UCSD-AML1 (cell line): Measurements from ENCODE around the gene OXT.
"Not testable (repeated sequence)": the region's sequence is repeated elsewhere in the genome, so short reads cannot be mapped to it uniquely, and the experiment has no call there.

Experiments
- DNase-seq: peaks from one replicate; lab custom pipeline; 2025; ENCODE audit not compliant: unreplicated experiment; lab: John Stamatoyannopoulos, UW

Gene OXT

DNA sequence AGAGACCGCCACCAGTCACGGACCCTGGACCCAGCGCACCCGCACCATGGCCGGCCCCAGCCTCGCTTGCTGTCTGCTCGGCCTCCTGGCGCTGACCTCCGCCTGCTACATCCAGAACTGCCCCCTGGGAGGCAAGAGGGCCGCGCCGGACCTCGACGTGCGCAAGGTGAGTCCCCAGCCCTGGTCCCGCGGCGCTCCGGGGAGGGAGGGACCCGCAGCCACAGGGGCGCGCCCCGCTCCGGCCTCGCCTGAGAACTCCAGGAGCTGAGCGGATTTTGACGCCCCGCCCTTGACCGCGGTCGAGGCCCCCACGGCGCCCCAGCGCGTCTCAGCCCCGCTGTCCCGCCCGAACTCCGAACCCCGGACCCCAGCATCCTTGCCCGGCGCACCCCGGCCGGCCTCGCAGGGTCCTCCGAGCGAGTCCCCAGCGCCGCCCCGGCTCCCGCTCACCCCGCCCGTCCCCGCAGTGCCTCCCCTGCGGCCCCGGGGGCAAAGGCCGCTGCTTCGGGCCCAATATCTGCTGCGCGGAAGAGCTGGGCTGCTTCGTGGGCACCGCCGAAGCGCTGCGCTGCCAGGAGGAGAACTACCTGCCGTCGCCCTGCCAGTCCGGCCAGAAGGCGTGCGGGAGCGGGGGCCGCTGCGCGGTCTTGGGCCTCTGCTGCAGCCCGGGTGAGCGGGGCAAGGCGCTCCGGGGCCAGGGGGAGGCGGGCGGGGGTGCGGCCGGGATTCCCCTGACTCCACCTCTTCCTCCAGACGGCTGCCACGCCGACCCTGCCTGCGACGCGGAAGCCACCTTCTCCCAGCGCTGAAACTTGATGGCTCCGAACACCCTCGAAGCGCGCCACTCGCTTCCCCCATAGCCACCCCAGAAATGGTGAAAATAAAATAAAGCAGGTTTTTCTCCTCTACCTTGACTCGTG, at the start of gene OXT:
TSS of gene OXT (plus strand) at position 11 of the 920 bp plus-strand sequence. CDS start at position 47, 36 bp downstream.
- DNase-seq = no peak

DNA sequence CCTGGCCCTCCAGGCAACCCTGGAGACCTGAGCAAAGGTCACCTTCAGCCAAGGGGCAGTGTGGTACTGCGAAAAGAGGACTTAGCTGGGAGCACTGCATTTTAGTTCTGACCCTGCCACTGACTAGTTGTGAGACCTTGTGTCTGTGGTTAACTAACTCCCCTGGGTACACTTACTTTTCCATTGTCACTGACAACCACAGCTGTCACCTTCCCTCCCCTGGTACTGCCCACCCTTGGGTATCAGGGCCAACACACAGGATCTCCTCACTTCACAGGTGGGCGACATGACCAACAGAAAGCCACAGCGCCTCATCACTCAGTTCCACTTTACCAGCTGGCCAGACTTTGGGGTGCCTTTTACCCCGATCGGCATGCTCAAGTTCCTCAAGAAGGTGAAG, 49.6 kb upstream of the OXT start:
- no peak for DNase-seq

- DNase-seq = not testable (repeated sequence)
Measured at GRCh38 chr20:3022559-3023490, 48.6 kb upstream of the OXT start.

GRCh38 chr20:3027987-3028386, 43.4 kb upstream of the OXT start:
- DNase-seq = no peak

GRCh38 chr20:3031524-3032147, 39.8 kb upstream of the OXT start:
- no peak for DNase-seq

DNA sequence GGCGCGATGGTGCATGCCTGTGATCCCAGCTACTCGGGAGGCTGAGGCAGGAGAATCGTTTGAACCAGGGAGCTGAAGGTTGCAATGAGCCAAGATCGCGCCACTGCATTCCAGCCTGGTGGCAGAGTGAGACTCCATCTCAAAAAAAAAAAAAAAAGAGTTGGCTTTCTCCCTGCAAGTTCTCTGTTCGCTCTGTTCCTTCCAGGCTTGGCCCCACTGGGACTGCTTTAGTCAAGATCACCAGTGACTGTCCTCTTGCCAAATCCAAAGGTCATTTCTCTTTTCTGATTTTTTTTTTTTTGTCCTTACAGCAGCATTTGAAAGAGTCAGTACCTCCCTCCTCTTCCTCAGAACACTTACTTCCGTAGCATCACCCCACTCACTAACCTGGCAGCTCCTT, 38.8 kb upstream of the OXT start:
- no peak for DNase-seq

- DNase-seq = no peak
Measured at GRCh38 chr20:3037654-3038053, 33.8 kb upstream of the OXT start.

DNA sequence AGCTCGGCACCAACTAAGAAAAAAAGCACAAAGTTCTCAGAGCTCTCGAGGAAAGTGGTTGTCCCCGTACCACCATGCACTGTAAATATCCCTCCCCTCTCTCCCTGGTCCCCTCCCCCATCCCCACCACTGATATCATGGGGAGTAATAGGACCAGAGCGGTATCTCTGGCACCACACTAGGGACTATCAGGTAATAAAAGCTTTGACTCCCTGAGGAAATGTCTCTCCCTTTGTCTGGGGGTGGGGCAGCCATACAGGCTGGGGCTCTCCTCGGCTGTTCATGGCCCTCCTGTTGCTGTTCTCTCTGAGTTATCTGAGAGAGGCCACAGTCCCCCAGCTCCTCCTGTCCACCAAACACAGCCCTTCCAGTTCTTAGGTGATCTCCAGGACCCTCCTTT, 33.0 kb upstream of the OXT start:
- no peak for DNase-seq

- no peak for DNase-seq
Measured at GRCh38 chr20:3039426-3039825, 32.0 kb upstream of the OXT start.

DNA sequence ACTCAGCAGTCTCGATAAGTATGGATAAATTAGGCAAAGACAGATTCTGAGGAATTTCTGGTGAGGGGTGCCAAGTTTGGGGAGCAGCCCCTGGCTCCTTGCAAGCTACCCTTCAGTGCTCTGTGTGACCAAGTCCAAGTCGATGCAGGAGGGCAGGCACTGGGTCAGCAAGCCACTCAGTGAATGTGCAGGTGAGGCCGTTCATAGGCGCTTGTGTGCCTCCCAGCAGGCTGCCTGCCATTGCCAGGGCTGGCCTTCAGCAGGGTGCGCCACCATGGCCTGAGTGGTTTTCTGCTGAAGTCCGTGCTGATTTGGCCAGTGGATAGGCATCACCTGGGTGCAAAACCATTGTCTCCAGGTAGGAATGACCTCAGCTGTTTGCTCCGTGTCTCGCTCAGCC, 31.3 kb upstream of the OXT start:
- no peak for DNase-seq

- DNase-seq = no peak
Measured at GRCh38 chr20:3041854-3042409, 29.5 kb upstream of the OXT start.

DNA sequence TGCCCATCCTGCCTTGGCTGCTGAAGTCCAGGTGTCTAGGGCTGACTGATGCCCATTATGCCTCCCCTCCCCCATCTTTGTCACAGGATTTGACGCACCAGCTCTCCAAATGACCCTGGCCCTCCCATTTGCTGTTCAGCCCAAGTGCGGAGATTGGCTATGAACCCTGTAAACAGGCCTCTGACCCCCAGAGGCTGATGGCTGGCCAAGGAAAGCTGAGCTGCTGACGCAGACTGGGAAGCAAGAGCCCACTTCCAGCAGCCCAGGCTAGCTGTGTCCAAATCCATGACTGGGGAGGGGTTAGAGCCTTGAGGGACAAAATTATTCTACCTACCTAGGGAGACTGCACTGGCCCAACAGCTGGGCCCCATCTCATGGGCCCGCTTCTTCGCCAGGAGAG, 28.8 kb upstream of the OXT start:
- DNase-seq = no peak

DNA sequence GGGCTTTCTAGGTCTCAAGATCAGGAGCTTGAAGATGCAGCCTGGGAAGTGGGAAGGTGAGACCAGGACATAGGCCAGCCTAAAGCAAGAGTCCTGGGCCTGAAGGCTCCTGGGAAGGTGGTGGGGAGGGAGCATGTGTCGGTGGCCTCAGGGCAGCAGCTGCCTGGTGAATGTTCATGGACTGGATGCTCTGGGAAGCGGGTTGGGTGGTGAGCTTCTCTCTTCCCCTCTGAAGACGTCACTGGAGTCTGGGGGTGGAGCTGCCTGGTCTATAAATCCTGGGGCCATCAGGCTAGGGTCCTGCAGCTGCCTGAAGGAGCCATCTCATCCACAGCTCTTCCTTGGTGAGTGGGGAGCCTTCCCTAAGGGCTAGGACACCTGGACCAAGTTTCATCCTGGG, 28.1 kb upstream of the OXT start, which contains the start of gene GNRH2:
TSS of gene GNRH2 (plus strand) at position 301 of the 400 bp plus-strand sequence. CDS start 793 bp downstream, outside the sequence.
- no peak for DNase-seq

GRCh38 chr20:3044336-3044965, 27.0 kb upstream of the OXT start:
- DNase-seq = no peak

- DNase-seq = peak; percentile 91
Measured at GRCh38 chr20:3045042-3045815, 26.2 kb upstream of the OXT start.

DNA sequence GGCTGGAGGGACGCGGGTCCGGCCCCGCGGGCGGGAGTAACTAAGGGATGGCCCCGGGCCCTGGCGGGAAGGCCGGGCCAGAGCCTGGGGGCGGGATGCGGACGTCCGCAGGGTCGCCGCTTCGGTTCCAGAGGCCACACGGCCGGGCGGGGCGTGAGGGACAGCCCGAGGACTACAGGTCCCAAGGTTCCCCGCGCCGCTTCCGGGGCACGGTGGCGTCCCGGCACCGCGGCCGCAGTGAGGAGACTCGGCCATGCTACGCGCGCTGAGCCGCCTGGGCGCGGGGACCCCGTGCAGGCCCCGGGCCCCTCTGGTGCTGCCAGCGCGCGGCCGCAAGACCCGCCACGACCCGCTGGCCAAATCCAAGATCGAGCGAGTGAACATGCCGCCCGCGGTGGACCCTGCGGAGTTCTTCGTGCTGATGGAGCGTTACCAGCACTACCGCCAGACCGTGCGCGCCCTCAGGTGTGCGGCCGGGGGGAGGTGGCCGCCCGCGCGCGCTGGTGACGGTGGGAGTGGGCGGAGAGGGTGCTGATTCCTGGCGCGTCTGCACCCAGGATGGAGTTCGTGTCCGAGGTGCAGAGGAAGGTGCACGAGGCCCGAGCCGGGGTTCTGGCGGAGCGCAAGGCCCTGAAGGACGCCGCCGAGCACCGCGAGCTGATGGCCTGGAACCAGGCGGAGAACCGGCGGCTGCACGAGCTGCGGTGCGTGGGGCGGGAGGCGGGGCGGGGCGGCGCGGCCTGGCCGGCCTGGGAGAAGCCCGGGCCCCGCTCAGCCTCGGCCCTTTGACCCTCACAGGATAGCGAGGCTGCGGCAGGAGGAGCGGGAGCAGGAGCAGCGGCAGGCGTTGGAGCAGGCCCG, 25.4 kb upstream of the OXT start, which contains the start of gene MRPS26:
TSS of gene MRPS26 (plus strand) at position 237 of the 861 bp plus-strand sequence. CDS start at position 254, 17 bp downstream.
- peak; percentile 91 for DNase-seq

DNA sequence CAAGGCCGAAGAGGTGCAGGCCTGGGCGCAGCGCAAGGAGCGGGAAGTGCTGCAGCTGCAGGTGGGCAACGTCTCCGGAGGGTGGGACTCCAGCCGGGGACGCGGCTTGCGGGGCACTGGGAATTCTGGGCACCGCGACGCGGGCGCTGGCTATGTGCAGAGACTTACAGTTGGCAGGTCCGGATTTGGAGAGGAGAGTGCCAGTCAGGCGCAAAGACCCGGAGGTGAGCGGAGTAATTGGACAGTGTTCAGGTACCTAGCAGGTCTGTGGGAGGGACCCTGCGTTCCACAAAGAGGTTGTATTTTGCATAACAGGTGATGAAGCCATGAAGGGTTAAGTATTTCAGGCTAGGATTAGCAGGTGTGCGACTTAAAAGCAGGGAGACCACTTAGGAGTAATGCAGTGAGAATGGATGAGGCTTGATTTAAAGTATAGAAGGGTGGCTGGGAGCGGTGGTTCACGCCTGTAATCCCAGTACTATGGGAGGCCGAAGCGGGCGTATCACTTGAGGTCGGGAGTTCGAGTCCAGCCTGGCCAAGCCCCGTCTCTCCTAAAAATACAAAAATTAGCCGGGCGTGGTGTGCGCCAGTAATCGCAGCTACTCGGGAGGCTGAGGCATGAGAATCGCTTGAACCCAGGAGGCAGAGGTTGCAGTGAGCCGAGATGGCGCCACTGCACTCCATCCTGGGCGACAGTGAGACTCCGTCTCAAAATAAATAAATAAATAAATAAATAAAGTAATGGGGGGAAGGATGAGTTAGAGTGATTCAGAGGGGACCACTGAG, 24.6 kb upstream of the OXT start:
- DNase-seq = no peak
